ENCODE results near the gene NCLN.

NCLN gene

DNA sequence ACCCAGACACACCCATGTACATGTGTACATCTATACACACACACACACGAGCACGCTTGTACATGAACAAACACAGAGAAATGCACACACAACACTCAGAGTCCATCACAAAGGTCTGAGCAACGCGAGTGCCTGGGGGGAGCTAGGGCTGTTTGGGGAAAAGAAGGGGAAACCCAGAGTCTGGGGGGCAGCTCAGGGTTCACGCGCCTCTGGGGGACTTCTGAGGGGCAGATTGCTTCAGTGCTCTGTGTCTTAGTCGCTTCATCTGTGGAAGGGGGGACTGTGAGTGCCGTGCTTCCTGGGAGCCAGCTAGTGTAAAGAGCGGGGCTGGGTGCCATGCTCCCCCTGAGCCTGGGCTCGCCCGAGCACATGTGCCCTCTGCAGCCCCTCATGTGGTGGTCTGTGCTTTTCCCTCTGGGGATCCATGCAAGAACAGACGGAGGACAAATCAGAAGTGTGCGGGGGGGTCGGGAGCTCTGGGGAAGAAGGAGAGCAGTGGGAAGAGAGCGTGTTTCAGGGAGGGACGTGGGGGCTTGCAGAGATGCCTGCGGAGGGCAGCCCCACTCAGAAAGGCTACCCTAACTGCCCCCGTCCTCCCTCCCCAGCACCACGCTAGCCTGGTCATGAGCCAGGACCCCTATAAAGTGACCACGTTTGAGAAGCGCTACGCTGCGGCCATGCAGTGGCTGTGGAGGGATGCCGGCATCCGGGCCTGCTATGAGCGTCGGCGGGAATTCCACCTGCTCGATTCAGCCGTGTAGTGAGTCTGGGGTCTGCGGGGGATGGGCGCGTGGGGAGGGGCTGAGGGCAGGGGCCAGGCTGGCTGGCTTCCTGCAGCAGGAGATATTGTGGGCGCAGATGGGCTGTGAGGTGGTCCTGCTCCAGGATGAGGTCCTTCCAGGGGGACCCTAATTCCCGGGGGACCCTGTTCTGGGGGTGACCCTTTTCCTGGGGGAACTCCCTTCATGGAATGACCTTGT, 35.9 kb upstream of the NCLN start:
- TF ChIP-seq ZBTB7A (IDR thresholded peaks at IDR 0.05; ENCODE audit: low read depth) (no peak), TAF1 (IDR thresholded peaks at IDR 0.05; ENCODE audit: low read depth) (no peak), REST (IDR thresholded peaks at IDR 0.05; ENCODE audit: low read depth) (no peak), YY1 (IDR thresholded peaks at IDR 0.05; ENCODE audit: low read depth) (no peak), CEBPB (IDR thresholded peaks at IDR 0.05) (no peak), MAX (IDR thresholded peaks at IDR 0.05) (no peak), EGR1 (IDR thresholded peaks at IDR 0.05) (no peak), CREB1 (IDR thresholded peaks at IDR 0.05; ENCODE audit: low read depth) (no peak), TEAD4 (IDR thresholded peaks at IDR 0.05) (no peak), USF1 (IDR thresholded peaks at IDR 0.05) (no peak), TCF12 (IDR thresholded peaks at IDR 0.05; ENCODE audit: low read depth) (no peak), FOXM1 (IDR thresholded peaks at IDR 0.05; ENCODE audit: borderline replicate concordance, low read depth) (no peak), RAD21 (IDR thresholded peaks at IDR 0.05; ENCODE audit: low read depth) (no peak), NFIC (IDR thresholded peaks at IDR 0.05) (no peak), EP300 (IDR thresholded peaks at IDR 0.05; ENCODE audit: borderline replicate concordance) (no peak)

- TF ChIP-seq EP300 (IDR thresholded peaks at IDR 0.05; ENCODE audit: borderline replicate concordance) (no peak), EGR1 (IDR thresholded peaks at IDR 0.05) (no peak), FOXM1 (IDR thresholded peaks at IDR 0.05; ENCODE audit: borderline replicate concordance, low read depth) (no peak), MAX (IDR thresholded peaks at IDR 0.05) (no peak), RAD21 (IDR thresholded peaks at IDR 0.05; ENCODE audit: low read depth) (no peak), TEAD4 (IDR thresholded peaks at IDR 0.05) (no peak), CEBPB (IDR thresholded peaks at IDR 0.05) (no peak), NFIC (IDR thresholded peaks at IDR 0.05) (no peak), ZBTB7A (IDR thresholded peaks at IDR 0.05; ENCODE audit: low read depth) (no peak), YY1 (IDR thresholded peaks at IDR 0.05; ENCODE audit: low read depth) (no peak), TCF12 (IDR thresholded peaks at IDR 0.05; ENCODE audit: low read depth) (no peak), REST (IDR thresholded peaks at IDR 0.05; ENCODE audit: low read depth) (no peak), CREB1 (IDR thresholded peaks at IDR 0.05; ENCODE audit: low read depth) (no peak), USF1 (IDR thresholded peaks at IDR 0.05) (no peak), TAF1 (IDR thresholded peaks at IDR 0.05; ENCODE audit: low read depth) (no peak)
Observed at GRCh38 chr19:3150739-3151329, 34.9 kb upstream of the NCLN start.

- TF ChIP-seq FOXM1 (IDR thresholded peaks at IDR 0.05; ENCODE audit: borderline replicate concordance, low read depth) (no peak), EGR1 (IDR thresholded peaks at IDR 0.05) (no peak), REST (IDR thresholded peaks at IDR 0.05; ENCODE audit: low read depth) (no peak), TCF12 (IDR thresholded peaks at IDR 0.05; ENCODE audit: low read depth) (no peak), CREB1 (IDR thresholded peaks at IDR 0.05; ENCODE audit: low read depth) (no peak), YY1 (IDR thresholded peaks at IDR 0.05; ENCODE audit: low read depth) (no peak), TEAD4 (IDR thresholded peaks at IDR 0.05) (no peak), NFIC (IDR thresholded peaks at IDR 0.05) (no peak), MAX (IDR thresholded peaks at IDR 0.05) (no peak), RAD21 (IDR thresholded peaks at IDR 0.05; ENCODE audit: low read depth) (no peak), USF1 (IDR thresholded peaks at IDR 0.05) (no peak), TAF1 (IDR thresholded peaks at IDR 0.05; ENCODE audit: low read depth) (no peak), CEBPB (IDR thresholded peaks at IDR 0.05) (no peak), EP300 (IDR thresholded peaks at IDR 0.05; ENCODE audit: borderline replicate concordance) (no peak), ZBTB7A (IDR thresholded peaks at IDR 0.05; ENCODE audit: low read depth) (no peak)
Observed at GRCh38 chr19:3151563-3152418, 33.9 kb upstream of the NCLN start.

All from Ishikawa (cell line).